ENCODE measurements around the gene TSFM. TPM values are rescaled to one million over a fixed set of nuclear protein-coding genes. Genes with fewer than 3 reads are reported as not detected.

TSFM gene
- total and polyA plus RNA-seq, 9 of the 15 experiments (the other 6 are each of a cell fraction or from before 2014, with no cell fraction given), result 44.6 to 198 (median 60.2) TPM

GRCh38 chr12:57845478-57846284, 63.1 kb downstream of the TSFM start (continued):
- TF ChIP-seq, protein P1, sequence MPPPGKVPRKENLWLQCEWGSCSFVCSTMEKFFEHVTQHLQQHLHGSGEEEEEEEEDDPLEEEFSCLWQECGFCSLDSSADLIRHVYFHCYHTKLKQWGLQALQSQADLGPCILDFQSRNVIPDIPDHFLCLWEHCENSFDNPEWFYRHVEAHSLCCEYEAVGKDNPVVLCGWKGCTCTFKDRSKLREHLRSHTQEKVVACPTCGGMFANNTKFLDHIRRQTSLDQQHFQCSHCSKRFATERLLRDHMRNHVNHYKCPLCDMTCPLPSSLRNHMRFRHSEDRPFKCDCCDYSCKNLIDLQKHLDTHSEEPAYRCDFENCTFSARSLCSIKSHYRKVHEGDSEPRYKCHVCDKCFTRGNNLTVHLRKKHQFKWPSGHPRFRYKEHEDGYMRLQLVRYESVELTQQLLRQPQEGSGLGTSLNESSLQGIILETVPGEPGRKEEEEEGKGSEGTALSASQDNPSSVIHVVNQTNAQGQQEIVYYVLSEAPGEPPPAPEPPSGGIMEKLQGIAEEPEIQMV (tag; conservative IDR thresholded peaks at IDR 0.05; ENCODE audit: low read depth), result no peak
- TF ChIP-seq ZFP36 (IDR thresholded peaks at IDR 0.05; ENCODE audit: low read depth, low read length, partially characterized antibody) (no peak), NR1H2 (CRISPR knock-in tag; IDR thresholded peaks at IDR 0.05) (no peak; the same call in 1 of the 2 replicates), GABPB2 (CRISPR knock-in tag; conservative IDR thresholded peaks at IDR 0.05) (no peak), ZKSCAN1 (IDR thresholded peaks at IDR 0.05; ENCODE audit: low read depth, low read length) (0 out of 2 replicates have a peak, but pooled peaks have one; percentile 13), MLX (CRISPR knock-in tag; conservative IDR thresholded peaks at IDR 0.05) (no peak), NFIX (CRISPR knock-in tag; IDR thresholded peaks at IDR 0.05; ENCODE audit: low read depth) (no peak), KHSRP (IDR thresholded peaks at IDR 0.05) (no peak), ARID2 (IDR thresholded peaks at IDR 0.05) (no peak), CC2D1A (IDR thresholded peaks at IDR 0.05) (no peak), SIN3A (IDR thresholded peaks at IDR 0.05; ENCODE audit: borderline replicate concordance in 2 of 2, control insufficient read depth in 1 of 2, low read depth in 2 of 2, low read length in 2 of 2) (peak; percentile 68 to 72; a peak in 3 of 4 replicates), POLR2AphosphoS2 (IDR thresholded peaks at IDR 0.05; ENCODE audit: low read length) (no peak), ZNF12 (CRISPR knock-in tag; IDR thresholded peaks at IDR 0.05) (no peak; the same call in 1 of the 2 replicates), CHD4 (IDR thresholded peaks at IDR 0.05; ENCODE audit: insufficient read depth, insufficient replicate concordance, low read depth, low read length, poor library complexity, severe bottlenecking) (no peak), FOXM1 (IDR thresholded peaks at IDR 0.05; ENCODE audit: low read depth) (no peak), FOXM1 (CRISPR knock-in tag; IDR thresholded peaks at IDR 0.05; ENCODE audit: low read depth) (0 out of 2 replicates have a peak, but pooled peaks have one; percentile 40), ATF7 (IDR thresholded peaks at IDR 0.05) (no peak), GATAD2A (IDR thresholded peaks at IDR 0.05) (no peak), CEBPG (CRISPR knock-in tag; IDR thresholded peaks at IDR 0.05) (peak; percentile 33; the same call in 1 of the 2 replicates), CEBPG (tag; conservative IDR thresholded peaks at IDR 0.05 in 1 of 2, IDR thresholded peaks at IDR 0.05 in 1 of 2) (no peak)
- TF ChIP-seq, protein P2, sequence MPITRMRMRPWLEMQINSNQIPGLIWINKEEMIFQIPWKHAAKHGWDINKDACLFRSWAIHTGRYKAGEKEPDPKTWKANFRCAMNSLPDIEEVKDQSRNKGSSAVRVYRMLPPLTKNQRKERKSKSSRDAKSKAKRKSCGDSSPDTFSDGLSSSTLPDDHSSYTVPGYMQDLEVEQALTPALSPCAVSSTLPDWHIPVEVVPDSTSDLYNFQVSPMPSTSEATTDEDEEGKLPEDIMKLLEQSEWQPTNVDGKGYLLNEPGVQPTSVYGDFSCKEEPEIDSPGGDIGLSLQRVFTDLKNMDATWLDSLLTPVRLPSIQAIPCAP (CRISPR knock-in tag; IDR thresholded peaks at IDR 0.05; ENCODE audit: borderline replicate concordance), result no peak
- TF ChIP-seq, protein P3, sequence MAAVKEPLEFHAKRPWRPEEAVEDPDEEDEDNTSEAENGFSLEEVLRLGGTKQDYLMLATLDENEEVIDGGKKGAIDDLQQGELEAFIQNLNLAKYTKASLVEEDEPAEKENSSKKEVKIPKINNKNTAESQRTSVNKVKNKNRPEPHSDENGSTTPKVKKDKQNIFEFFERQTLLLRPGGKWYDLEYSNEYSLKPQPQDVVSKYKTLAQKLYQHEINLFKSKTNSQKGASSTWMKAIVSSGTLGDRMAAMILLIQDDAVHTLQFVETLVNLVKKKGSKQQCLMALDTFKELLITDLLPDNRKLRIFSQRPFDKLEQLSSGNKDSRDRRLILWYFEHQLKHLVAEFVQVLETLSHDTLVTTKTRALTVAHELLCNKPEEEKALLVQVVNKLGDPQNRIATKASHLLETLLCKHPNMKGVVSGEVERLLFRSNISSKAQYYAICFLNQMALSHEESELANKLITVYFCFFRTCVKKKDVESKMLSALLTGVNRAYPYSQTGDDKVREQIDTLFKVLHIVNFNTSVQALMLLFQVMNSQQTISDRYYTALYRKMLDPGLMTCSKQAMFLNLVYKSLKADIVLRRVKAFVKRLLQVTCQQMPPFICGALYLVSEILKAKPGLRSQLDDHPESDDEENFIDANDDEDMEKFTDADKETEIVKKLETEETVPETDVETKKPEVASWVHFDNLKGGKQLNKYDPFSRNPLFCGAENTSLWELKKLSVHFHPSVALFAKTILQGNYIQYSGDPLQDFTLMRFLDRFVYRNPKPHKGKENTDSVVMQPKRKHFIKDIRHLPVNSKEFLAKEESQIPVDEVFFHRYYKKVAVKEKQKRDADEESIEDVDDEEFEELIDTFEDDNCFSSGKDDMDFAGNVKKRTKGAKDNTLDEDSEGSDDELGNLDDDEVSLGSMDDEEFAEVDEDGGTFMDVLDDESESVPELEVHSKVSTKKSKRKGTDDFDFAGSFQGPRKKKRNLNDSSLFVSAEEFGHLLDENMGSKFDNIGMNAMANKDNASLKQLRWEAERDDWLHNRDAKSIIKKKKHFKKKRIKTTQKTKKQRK (IDR thresholded peaks at IDR 0.05; ENCODE audit: borderline replicate concordance, low read depth, low read length), result no peak

Measured in K562 (cell line).